Measurements from ENCODE around the gene CACNA2D4.

CACNA2D4 gene

DNA sequence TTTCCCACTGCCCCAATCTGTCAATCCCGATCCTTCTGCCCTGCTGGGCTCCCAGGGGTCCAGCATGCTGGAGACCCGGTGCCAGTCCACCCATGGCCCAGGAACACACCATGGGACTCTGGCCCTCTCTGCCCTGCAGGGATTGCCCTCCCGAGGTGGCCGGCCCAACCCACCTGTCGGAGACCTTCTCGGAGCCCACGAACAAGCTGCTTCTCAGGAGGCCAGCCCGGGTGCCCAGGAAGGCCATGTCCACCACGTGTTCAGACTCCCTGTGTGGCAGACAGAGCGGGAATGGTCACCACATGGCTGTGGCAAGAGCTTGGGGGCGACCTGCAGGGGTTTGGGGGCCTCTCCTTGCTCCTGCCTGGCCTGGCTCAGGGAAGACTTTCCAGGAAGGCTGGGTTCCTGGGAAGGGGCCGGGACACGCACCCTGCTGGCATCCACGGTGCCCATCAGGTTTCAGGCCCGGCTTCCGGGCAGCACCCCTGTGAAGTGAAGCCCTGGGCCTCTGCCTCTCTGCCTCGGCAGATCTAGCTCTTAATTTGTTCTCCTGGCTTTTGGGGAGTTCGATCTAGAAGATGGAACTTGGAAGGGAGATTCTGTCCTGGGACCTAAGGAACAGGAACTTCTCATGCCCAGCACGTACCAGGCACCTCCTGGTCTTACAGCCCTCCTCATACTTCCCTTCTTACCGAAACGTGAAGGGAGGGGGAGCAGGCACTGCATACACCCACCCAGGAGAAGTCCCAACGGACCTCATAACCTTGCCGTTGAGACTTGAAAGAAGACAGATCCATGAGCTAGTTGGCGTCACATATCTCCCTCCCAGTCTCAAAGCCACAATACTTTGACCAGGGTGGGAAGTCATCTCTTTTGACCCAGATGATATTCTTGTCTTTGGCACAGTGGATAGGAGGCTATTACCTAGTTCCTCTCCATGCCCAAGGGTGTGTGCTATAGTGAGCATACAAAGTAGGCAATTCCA, 71.7 kb downstream of the CACNA2D4 start:
- no peak for DNase-seq

DNA sequence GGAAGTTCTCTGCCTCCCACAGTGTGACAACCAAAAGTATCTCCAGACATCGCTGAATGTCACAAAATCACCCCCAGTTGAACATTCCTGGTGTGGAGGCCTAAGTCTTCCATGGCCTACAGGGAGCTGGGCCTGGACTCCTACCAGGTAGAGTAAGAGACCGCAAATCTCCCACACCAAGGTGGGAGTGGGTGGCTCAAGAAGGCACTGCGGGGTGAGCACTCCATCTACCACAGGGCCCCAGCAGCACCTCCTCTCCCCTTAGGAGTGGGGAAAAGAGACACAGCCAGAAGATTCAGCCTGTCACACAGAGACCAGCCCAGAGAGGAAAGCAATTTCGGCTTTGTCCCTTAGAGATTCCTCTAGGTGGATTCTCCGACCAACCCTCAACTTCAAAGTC, 72.6 kb downstream of the CACNA2D4 start:
- no peak for DNase-seq

- DNase-seq, result no peak
Observed at GRCh38 chr12:1845427-1845826, 73.0 kb downstream of the CACNA2D4 start.

DNA sequence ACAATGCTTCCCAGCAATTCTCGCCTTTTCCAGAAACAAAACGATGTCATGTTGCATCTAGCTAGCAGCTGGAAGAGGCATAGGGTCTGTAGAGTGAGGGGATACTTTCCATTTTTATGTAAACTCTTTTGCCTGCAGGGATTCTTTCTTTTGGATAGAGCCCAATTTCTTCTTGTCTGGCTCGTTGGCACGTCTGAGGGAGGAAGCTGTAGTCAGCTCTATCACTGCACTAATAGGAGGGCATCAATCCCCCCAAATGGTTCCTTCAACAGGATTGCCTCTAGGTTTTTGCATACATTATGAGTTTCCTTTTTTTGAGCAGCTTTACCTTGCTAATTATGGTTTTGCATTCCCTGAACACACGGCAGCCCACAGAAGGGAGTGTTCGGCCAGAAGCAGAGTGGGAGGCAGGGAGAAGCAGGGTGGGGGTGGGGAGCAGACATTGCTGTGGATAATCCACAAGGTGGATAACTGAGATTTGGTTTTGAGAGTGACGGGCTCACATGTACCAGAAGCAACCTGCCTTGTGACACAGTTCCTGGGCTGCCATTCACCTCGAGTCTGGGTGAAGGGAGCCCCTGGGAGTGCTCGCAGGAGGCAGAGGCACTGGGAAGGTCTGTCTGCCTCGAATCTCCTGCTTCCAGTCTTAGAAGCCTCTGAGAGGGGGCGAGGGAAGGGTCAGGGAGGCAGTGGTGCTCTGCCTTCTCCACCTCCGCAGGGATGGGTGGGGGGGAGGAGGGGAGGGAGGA, 73.6 kb downstream of the CACNA2D4 start:
- no peak for DNase-seq

GRCh38 chr12:1844223-1844622, 74.2 kb downstream of the CACNA2D4 start:
- no peak for DNase-seq

GRCh38 chr12:1843641-1844005, 74.8 kb downstream of the CACNA2D4 start:
- no peak for DNase-seq

- DNase-seq, result no peak
Observed at GRCh38 chr12:1842905-1843640, 75.4 kb downstream of the CACNA2D4 start.

DNA sequence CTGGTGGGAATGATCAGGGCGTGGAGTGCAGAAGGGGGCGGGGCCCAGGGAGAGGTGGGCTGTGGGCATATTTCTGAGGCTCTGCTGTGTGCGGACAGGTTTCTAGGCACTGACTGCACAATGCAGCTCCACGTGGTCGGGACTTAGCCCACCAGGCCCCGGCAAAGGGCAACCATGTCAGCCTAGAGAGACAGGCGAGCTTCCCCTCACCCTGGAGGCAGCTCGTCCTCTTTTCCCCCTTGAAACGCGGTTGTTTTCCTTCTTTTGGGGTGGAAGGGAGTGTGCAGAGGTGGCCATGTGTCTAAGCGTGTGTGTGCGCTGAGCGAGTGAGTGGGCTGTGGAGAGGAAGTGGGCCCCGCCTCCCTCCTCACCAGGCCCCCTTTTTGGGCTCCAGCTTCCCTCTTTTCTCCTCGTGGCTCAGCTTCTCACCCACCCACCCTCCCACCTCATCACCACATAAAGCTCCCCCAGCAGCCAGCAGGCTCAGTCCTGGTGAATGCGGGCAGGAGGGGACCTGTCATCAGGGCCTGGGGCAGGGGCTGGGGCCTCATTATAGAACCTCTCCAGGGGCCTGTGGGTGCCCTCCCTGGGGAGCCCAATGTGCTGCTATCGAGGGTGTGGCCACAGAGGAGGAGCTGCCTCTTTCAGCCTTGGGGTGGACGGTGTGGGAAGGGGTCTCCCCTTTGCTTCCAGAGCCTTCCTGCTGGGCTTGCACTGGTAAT, 76.1 kb downstream of the CACNA2D4 start:
- no peak for DNase-seq

DNA sequence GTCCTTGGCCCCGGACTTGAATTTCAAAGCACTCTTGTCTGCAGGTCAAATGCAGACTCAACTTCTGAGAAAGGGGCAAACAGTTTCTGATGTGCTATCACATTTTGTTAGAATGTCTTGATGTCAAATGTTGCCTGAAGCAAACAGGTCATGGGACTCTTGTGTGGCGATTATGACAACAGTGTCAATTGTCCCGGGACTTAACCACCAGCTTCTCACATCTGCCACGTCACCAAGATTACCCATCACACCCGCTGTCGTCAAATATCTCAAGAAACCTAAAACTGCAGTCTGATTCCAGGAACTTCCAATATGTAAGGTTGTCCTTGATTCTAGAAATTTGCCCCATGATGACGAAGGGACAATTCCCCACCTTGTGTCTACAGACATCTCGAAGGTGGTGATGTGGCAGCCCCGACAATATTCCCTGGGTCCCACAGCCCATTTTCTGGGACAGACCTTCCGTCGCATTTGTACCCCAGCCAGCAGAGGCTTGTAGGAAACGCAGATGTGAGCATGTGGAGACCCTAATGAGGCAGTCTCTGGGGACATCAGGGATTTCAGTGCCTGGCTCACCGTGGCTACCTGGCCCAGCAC, 76.8 kb downstream of the CACNA2D4 start:
- no peak for DNase-seq

GRCh38 chr12:1840981-1841425, 77.4 kb downstream of the CACNA2D4 start:
- no peak for DNase-seq

DNA sequence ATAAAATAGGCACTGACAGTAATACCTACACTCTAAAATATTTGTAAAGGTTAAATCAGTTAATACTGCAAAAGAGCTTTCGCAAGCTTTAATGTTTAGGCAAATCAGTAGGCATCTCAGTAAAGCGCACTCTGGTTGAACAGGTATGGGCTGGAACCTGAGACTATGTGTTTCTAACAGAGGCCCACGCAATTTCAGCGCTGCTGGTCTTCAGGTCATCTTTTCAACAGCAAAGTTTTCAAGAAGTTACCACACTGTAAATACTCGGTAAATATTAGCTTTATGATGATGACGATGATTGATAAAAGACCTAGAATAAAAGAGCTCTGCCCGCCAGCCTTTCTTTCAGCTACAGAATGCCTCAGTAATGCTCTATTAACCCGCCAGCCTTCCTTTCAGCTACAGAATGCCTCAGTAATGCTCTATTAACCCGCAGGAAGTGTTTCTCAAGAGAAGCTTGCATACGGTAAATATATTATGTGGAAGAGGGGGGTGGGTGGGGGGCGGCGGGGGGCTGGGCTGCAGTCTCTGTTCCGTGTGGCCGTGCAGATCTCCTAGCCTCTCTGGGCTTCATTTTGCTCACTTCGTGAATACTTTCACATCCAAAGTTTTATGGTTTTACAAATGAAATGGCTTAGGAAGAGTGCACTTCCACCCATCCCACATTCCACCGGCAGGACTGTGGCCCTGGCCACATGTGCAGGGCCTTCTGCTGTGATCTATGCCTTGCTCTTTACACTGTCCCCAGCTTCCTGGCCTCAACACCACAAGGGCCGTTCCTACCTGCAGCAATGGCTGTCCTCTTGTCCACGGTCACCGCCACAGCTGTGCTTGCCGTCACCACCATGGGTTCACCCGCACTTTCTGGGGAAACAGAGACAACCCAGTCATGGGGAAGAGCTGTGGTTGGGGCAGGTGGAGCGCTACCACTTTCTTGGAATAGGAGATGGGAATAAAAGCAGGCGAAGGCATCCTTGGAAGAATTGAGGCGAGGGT, 78.2 kb downstream of the CACNA2D4 start:
- no peak for DNase-seq

GRCh38 chr12:1839464-1839863, 79.0 kb downstream of the CACNA2D4 start:
- DNase-seq, result no peak

DNA sequence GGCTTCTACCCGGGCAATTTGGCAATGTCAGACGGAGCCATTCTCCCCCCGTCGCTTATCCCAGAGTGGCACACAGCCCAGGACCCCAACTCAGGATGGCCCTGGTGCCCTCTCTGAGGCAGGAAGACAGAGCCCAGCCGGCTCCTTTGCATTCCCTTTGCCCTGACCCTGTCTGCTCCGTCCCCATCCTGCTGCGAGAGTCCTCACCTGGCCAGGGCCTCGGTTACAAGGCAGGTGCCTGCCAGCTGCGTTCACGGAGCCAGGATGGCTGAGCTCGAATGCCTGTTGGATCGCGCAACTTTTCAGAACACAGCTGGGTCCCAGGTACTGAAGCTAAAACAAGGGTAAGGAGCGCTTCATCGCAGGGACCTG, 79.5 kb downstream of the CACNA2D4 start:
- no peak for DNase-seq

DNA sequence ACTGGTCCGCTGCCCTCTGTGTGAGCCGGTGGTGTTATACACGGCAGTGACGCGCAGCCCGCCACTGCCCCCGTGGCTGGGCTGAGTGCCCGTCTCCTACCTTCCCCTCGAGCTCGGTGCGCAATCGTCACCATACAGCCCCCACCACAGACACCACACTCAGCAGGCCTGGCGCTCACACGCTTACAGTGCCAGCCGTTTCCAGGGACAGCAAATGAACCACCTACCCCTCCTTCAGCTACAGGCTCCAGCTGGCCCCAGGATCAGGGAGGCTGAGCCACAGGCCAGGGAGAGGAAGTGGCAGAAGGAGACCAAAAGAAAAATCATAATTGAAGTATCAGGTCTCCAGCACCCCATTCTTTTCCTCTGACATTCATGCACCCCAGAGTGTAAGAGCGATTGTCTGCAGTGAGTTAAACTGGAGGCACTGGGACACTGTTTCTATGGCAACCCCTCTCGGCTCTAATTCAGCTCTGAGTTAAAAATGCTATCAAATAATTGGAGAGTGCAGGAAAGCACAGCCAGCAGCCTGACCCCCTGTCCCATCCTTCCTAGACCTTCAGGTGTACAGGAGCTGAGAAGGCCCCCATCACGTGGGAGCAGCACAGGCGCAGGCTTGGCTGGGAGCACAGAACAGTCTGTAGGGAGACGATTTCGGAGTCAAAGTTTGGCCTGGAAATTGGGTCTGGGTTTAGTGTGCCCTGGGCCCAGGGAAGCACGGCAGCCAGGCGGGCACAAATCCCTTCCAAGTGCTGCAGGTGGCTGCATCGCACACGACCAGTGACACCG, 80.1 kb downstream of the CACNA2D4 start:
- DNase-seq, result peak in 39 of 58 donors; percentile 18 to 74 (median 48)

DNA sequence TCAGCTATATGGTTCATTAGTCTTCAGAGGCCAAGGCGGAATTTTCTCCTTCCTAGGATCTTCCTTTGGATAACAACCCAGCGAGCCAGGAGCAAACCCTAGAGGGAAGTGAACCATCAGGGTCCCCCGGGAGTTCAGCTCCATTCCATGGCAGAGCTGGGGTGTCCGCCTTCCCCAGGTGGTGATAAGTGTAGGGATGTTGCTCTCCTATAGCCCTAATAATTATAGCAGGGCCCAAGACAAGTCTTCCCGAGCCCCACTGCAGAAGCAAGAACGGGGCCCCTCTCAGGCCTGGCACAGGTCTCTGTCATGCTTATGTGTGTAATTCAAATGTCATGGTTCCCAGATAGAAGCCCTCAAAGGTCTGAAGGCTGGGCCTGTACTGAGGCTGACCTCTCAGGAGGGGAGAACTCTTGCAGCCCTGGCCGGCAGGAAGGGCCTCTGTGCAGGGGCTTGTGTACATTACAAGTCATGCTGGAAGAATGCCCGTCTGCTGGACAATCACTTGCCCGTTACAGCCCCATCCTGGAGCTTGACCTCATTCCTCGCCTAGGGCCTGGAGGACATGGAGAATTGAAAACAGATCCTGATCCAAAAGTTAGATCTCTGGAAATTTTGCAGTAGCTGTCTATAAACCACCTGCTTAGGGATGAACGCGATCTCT, 80.8 kb downstream of the CACNA2D4 start:
- DNase-seq, result no peak

- DNase-seq, result peak in 44 of 58 donors; percentile 14 to 76 (median 50)
Observed at GRCh38 chr12:1836854-1837421, 81.5 kb downstream of the CACNA2D4 start.

- DNase-seq, result no peak
Observed at GRCh38 chr12:1836241-1836803, 82.1 kb downstream of the CACNA2D4 start.

Measured in anterior cingulate cortex (tissue), 58 donors.